Muscle of arm (tissue), 12 donors: Measurements from ENCODE around the gene C16orf96. TPM values are rescaled to one million over a fixed set of nuclear protein-coding genes. Genes with fewer than 3 reads are reported as not detected.
A peak's percentile ranks its signal among the peaks of the same experiment; 100 is the strongest.

Experiments used
- DNase-seq: peaks from one replicate; pipeline ENCODE4 v3.0.0-alpha.2; 2013
- polyA plus RNA-seq, 12 donors: library from polyadenylated mRNA; unstranded; fragments of 120-200 nt; gene quantifications; one replicate each; pipeline ENCODE4 v1.2.1, GENCODE V29; 2013; ENCODE audit not compliant: insufficient read length in 12 of 12

Gene C16orf96
- polyA plus RNA-seq, 12 donors = 0.32 to 1.1 (median 0.57) TPM; not detected in 2

DNA sequence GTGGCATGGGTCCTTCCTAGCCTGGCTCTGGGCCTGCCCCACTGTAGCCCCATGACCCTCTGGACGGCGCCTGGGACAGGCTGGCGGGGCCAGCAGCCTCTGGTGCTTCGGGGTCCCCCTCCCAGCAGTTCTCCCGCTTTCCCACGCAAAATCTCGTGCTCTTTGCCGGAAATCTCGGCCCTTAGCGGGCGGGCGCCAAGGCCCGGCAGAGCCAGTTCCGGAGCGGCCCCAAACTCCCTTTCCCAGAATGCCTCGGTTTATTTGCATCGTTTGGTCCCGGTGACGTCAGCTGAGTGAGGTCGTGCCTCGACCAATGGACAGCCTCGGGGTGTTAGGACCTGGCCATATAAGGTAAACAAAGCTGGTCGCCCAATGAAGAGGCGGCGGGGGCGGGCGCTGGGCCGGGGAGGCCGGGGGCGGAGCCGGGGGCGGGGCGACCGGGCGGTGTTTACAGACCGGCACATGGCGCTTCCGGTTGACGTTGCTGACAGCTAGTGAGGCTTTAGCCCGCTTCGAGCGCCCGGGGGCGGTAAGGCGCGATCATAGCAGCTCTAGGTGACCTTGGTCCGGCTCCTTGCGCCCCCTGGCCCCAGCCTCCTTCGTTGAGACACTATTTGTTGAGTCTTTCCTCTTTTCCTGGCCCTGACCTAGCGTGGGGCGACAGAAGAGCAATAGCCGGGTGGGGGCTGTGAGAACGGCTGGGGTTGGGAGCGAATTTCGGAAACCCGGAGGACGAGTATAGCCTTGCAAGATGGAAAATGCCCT, 60.1 kb downstream of the C16orf96 start:
- DNase-seq = peak; percentile 100

DNA sequence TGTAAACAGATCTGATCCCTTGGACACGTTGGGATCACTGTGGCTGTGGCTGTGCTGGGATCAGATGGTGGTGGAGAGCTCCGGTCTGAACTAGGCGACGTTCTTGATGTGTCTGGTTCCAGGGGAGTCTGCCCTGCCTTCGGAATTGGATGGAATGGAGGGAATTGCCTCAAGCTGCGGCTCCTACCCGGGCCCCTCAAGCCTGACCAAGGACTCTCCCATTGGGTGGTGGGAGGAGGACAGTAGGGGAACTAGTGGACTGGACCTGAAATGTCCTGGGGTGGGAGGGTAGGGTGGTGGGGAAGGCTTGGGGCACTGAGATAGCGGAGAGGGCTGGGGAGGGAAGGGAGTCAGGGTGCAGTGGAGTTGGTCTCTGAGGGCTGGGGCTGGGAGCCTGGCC, 61.7 kb downstream of the C16orf96 start:
- no peak for DNase-seq

DNA sequence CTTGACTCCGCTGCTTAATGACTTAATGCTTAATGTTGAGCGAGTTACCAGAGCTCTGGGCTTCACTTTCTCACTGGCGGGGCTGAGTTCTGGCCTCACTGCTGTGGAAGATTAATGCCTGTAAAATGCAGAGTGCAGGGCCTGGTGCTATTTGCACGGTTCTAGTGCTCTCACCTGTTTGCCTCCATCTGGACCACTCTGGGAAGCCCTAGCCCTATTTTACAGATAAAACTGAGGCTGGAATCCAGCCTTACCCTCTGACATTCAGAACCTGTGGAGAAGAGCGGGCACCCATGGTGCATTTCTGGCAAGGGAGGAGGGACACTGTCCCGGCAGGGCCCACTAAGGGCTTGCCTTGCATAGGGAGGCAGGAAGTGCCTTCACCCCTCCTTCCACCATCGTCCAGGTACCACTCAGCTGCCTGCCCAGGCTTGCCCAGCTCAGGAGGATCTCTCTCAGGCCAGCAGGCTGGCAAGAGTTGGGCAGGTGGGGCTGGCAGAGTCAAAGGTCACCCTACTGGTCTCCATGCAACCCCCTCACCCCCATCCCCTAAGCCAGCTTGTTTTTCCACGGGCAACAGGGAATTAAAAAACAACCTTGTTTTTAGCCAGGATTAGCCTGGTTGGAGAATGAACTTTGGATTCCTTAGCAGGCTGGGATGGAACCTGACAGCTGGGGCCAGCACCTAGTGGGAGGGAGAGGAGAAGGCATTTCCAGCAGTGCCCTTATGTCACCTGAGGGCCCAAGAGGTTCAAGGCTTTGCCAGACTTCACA, 62.7 kb downstream of the C16orf96 start:
- no peak for DNase-seq

DNA sequence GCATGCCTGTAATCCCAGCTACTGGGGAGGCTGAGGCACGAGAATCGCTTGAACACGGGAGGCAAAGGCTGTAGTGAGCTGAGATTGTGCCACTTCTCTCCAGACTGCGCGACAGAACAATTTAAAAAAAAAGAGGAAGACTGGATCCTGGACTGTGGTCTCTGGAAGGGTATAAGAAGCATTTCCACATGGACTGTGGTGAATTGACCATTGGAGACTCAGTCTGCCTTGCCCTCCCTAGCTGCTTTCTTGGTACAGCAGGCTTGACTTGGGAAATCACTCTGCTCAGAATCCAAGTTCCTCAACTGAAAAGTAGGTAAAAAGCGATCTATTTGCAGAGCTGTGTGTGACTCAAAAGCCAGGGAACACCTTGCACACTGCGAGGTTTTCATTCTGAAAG, 67.5 kb downstream of the C16orf96 start:
- no peak for DNase-seq

DNA sequence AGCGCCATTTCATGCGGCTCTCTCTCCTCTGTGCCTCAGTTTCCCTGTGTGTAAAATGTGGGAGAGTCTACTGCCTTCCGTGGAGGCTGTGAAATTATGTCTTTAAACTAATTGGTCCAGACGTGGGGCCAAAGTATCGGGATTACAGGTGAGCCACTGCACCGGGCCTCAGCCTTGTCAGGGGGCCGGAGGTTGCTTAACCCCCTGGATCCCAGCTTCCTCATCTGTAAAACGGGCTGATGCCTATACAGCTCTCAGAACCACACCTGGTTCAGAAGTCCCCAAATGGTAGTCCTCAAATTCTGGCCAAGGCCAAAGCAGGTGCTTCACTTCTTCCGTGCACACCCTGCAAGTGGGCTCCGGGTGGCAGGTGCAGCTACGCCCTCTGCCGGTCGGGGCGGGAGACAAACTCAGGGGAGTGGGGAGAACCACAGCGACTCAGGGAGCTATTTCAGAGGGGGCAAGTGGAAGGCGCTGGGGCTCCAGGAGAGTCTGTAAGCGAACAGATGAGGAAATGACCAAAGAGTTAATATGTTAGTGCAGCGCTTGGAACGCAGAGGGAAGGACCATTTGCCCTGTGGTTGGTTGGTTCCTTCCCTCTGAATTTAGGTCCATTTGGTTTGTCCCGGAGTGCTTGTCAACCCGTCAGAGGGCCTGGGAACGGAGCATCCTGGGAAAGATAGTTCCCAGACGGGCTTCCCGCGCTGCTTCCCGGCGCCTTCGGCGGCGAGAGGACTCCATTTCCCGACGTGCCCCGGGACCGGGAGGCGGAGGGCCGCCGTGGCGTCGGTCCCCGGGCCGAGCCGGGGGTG, 68.1 kb downstream of the C16orf96 start, which contains the start of gene MGRN1:
TSS of gene MGRN1 (plus strand) at position 812 of the 812 bp plus-strand sequence. CDS start 135 bp downstream, outside the sequence.
- DNase-seq = peak; percentile 98

DNA sequence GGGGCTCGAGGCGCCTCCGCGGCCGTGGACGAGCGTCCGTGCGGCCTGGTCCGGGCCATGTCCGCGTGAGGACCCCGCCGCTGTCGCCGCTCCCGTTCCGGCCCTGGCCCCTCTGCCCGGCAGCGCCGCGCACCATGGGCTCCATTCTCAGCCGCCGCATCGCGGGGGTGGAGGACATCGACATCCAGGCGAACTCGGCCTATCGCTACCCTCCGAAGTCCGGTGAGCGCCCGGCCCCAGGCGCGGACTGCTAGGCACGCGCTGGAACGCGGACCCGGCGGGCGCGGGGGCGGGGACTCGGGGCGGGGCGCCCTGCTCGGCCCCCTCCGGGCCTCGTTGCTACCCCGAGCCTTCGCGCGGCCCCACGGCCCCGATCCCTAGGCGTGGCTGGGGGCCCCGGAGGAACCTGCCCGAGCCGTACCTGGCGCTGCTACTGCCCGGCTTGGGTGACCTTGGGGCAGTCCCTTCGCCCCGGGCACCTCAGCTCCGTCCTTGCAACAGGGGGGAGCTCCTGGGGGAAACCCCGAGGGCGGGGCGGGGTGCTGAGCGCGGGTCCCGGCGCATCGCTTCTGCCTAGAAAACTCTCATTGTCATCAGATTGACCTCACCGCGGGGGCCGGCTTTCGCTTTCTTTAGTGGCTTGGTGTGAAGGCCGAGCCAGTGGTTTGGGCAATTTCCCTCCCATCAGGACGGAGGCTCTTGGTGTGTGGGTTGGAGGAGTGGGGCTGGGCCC, 68.9 kb downstream of the C16orf96 start:
- peak; percentile 58 for DNase-seq

DNA sequence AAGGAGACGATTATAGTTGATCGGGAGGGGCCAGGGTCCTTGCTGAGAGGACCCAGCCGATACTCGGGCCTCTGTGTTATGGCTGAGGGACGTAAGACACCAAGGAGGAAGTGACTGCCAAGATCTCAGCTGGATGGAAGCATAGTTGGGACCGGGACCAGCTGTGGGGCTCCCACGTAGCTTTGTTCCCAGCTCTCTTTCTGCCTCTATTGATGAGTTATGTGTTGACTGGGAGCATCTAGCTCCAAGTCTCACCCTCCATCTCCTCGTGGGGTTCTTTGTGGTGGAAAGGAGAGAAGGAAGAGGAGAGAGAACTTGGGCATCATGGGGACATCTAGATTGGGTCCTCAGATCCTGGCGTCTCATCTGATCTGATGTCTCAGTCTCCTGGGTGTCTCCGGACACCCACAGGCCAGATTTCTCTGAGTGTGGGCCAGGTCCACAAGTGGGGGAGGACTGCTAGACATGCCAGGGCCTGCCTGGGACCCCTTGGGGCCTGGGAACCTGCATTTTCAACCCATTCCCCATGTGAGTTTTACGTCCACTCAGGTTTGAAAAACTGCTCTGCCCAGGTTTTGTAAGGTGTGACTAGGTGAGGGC, 69.5 kb downstream of the C16orf96 start:
- DNase-seq = no peak

DNA sequence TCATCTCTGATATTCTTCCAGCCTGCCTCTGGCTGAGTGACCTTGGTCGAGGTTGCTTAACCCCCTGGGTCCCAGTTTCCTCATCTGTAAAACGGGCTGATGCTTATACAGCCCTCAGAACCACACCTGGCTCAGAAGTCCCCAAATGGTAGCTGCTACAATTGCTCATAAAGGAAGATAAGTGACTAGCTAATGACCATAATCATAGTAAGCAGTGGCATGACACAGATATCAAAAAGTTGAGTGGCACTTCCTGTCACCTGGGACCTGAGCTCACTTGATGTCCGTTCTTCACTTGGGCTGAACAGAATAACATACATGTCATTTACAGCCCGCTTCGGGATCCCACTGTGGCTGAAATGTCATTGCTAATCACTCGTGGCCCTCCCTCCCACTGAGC, 70.3 kb downstream of the C16orf96 start:
- DNase-seq = no peak

DNA sequence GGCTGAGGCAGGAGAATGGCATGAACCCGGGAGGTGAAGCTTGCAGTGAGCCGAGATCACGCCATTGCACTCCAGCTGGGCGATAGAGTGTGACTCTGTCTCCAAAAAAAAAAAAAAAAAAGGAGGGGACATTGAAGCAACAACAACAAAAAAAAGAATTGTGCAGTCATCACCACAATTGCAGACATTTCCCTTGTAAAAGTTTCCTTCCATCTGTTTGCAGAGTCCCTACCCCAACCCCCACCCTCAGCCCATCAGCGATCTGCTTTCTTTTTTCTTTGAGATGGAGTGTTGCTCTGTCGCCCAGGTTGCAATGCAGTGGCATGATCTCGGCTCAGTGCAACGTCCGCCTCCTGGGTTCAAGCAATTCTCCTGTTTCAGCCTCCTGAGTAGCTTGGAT, 72.1 kb downstream of the C16orf96 start:
- DNase-seq = no peak

DNA sequence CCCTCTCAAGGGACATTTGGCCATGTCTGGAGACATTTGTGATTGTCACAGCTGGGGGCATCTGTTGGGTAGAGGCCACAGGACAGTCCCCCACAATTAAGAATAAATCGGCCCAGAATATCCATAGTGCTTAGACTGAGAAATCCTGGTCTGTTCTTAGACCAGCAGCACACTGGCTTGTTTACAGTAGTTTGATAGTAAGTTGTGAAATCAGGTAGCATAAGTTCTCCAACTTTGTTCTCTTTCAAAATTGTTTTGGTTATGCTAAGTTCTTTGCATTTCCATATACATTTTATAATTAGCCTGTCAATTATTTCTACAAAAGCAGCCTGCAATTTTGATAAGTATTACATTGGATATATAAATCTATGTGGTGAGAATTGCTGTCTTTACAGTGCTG, 75.3 kb downstream of the C16orf96 start:
- no peak for DNase-seq

DNA sequence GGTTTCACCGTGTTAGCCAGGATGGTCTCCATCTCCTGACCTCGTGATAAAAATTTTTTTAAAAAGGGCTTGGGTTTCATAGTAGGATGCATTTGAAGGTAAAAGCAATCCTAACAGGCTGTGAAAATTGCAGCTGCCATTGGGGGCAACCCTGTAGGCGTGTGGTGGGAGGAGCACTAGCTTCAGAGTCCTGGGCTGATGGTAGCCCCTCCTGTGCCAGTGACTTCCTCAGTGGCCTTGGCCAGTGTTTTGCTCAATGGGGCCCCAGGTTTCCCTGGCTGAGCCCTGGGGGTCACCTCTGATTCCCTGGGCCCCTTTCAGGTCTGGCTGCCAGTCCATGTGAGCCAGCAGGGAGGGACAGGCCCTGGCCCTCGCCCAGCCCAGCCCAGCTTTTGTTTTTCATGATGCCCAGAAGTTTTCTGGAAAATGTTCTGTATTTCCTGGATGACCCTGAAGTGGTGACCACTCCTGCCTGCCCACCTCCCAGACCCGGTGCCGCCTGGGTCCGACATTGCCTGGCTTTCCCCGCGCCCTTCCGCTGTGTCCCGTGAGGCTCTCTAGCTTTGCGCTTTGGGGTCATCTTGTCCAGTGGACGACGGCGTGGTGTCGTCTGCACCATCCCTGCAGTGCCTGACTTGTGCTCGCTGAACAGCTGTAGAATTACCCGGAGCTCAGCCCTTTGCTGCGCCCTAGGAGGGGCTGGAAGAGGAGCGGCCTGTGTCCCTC, 77.9 kb downstream of the C16orf96 start:
- DNase-seq = no peak

DNA sequence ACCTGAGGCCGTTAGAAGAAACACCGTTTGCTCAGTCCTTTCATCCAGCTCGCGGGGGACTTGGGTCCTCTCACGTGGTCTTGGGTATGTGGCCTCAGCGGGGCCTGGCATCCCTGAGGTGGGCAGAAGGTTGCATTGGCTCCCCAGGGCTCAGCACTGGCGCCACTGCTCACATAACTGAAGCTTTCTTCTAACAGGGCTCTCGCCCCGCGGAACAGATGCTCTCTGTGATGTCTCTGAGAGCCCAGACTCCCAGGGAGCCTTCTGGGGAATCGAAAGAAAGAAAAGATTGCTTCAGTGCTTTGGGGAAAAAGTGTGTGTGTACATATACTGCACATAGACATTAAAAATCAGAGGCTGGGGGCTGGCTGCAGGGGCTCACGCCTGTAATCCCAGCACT, 78.6 kb downstream of the C16orf96 start:
- no peak for DNase-seq

DNA sequence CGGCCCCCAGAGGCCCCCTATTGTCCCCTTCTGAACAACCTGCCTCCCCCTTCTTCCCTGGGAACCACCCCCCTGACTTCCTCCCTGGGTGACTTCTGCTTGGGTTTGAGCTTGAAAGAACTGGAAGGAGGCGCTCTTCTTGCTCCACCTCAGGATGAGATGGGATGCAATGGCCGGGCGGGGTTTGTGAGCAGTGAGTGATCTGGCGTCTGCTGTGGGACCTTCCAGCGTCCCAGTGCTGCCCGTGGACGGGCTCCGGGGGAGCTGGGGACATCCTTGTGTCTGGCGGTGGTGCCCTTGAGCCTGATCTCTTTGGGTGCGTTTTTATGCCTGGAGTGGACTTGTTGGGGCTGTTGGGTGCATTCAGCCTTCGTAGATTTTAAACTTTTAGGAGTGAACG, 80.1 kb downstream of the C16orf96 start:
- no peak for DNase-seq

DNA sequence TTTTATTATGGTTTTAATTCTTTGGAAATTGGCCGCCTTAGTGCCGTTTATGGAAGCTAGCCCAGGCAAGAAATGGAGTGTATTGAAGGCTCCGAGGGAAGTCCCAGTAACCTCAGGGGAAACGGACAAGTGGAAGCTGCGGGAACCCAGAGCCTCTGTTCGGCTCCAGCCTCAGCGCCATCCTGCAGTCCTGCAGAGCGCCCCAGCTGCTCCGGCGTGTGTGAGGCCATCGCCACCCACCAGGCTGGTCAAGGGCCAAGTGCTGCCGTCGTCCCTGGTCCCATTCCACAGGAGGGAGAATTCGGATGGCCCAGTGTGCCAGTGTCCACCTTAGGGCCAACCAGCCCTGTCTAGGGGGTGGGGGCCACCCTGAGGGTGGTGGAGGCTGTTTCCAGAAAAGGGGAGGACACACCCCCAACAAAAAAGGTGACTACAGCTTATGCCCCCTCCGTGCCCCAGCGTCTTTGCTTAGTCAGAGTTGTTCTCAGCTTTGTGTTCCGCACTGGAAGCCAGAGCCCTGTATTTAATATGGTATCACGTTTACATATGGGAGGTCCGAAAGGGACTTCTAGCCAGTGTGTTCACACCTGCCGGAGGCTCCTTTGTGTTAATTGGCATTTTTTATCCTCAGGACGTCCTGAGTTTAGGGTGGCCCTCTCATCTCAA, 81.5 kb downstream of the C16orf96 start:
- no peak for DNase-seq

DNA sequence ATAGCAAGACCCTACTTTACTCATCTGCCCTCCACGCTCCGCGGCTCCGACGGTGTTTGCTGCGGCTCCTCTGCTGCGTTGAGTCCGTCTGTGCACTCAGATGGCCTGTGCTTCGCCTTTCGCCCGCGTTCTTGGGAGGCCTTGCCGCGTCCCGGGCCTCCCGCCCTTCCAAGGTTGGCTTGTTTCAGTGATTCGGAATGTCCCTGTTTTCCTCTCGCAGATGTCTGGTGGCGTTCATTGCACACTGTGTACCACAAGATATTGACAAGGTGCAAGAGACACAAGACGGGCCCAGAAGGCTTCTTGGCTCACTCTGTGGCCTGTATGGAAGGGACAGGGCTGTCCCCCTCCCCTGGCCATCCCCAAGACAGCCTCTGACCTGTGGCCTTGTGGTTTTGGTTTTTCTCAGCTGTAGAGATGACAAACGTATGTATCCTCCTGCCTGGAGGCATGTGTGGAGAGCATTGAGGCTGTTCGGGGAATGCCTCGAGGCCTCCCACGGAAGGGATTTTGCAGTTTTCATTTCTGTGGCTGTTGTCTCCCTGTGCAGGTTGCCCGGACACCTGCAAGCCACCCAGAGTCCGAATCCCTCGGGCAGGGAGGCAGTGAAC, 83.9 kb downstream of the C16orf96 start:
- DNase-seq = no peak

DNA sequence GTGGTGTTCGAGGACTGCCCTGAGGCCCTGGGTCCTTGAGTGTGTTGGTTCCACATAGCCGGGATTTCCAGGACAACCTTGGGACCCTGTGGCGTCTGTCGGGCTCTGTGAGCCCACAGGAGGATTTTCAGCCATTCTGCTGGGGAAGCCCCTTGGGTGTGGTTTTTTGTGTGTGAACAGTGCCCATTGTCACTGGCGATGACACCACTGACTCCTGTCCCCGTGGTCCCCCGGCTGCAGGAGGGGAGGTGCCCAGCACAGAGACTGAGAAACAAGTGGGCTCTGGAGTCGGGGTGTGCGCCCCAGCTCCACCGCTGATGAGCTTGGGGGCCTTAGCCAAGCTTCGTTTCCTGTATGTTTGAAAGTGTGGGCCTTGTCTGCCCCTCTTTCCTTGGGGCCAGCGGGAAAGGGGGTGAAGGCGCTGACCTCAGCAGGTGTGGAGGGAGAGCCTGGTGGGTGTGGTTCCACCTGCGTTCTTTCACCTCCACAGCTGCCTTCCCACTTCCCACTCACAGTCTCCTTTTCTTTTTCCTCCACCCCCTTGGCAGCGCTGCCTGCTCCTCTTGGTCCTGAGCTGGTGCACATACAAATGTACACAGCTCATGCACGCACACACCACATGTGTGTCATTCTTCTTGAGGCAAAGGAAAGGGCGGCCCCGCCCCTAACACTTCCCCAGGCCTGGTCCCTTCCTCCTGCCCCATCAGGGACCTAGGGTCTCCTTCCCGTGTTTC, 84.6 kb downstream of the C16orf96 start:
- DNase-seq = no peak

DNA sequence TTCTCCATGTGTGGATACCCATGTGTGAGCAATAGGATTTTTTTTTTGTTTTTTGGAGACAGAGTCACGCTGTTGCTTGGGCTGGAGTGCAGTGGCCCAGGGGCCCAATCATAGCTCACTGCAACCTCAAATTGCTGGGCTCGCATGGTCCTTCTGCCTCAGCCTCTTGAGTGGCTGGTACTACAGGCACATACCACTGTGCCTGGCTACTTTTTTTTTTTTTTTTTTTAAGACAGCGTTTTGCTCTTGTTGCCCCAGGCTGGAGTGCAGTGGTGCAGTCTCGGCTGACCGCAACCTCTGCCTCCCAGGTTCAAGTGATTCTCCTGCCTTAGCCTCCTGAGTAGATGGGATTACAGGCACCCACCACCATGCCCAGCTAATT, 85.2 kb downstream of the C16orf96 start:
- no peak for DNase-seq

DNA sequence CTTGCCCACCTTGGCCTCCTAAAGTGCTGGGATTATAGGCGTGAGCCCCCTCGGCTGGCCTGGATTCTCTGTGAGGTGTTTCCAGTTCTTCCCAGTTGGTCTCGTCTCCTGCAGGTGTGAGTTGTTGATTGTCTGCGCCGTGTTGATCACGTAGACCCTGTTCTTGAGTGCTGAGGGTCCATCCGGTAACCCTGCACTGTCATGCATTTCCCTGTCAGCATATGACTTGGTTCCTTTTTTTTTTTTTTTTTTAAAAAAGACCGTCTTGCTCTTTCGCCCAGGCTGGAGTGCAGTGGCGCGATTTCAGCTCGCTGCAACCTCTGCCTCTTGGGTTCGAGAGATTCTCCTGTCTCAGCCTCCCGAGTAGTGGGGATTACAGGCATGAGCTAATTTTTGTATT, 85.8 kb downstream of the C16orf96 start:
- no peak for DNase-seq
